AG10803 (cell line): Measurements from ENCODE around the gene SMIM38.

Experiments
- DNase-seq: peaks from one replicate; pipeline ENCODE4 v3.0.0; 2010; ENCODE audit warnings: low read depth
- H3K4me3 ChIP-seq: 2 replicates; pipeline ENCODE4 v1.5.1; 2011; ENCODE audit warnings: mild to moderate bottlenecking, low read length, control low read depth
- TF ChIP-seq, protein P1 (sequence below): conservative IDR thresholded peaks from 2 replicates; pipeline ENCODE4 v1.5.1; 2011; ENCODE audit warnings: mild to moderate bottlenecking, low read length, control low read depth, inconsistent platforms

Gene SMIM38

DNA sequence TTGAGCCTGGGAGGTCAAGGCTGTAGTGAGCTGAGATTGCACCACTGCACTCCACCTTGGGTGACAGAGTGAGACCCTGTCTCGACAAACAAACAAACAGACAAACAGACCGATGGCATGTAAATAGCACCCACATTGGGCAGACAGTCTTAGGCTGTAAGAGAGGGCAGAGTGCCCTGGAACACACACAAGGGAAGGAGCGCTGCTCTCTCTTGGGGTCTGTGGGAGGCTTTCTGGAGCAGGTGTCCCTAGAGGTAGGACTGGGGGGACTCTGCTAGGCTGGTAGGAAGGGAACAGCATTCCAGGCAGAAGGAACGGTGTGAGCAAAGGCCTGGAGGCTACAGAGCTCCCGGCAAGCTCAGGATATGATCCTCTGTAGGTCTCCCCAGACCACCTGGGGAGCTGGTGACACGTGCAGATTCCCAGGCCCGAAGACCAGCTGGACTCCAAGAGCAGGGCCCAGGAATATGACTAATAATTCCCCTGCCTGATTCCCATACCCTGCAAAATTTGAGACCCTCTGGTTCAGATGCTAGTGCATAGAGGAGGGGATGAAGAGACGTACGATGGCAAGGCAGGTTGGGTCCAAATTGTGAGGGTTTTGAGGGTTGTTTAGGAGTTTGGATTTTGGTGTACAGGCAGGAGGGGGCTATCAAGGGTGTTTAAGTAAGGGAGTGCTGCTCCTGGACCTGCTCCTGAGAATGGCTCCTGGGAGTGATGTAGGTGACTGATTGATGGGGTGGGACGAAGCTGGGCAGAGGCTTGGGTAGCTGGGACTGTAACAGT lies 11.6 kb downstream of the SMIM38 start:
- no peak for DNase-seq
- no peak overlapping the region for H3K4me3 ChIP-seq
- TF ChIP-seq, protein P1, sequence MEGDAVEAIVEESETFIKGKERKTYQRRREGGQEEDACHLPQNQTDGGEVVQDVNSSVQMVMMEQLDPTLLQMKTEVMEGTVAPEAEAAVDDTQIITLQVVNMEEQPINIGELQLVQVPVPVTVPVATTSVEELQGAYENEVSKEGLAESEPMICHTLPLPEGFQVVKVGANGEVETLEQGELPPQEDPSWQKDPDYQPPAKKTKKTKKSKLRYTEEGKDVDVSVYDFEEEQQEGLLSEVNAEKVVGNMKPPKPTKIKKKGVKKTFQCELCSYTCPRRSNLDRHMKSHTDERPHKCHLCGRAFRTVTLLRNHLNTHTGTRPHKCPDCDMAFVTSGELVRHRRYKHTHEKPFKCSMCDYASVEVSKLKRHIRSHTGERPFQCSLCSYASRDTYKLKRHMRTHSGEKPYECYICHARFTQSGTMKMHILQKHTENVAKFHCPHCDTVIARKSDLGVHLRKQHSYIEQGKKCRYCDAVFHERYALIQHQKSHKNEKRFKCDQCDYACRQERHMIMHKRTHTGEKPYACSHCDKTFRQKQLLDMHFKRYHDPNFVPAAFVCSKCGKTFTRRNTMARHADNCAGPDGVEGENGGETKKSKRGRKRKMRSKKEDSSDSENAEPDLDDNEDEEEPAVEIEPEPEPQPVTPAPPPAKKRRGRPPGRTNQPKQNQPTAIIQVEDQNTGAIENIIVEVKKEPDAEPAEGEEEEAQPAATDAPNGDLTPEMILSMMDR = no peak

DNA sequence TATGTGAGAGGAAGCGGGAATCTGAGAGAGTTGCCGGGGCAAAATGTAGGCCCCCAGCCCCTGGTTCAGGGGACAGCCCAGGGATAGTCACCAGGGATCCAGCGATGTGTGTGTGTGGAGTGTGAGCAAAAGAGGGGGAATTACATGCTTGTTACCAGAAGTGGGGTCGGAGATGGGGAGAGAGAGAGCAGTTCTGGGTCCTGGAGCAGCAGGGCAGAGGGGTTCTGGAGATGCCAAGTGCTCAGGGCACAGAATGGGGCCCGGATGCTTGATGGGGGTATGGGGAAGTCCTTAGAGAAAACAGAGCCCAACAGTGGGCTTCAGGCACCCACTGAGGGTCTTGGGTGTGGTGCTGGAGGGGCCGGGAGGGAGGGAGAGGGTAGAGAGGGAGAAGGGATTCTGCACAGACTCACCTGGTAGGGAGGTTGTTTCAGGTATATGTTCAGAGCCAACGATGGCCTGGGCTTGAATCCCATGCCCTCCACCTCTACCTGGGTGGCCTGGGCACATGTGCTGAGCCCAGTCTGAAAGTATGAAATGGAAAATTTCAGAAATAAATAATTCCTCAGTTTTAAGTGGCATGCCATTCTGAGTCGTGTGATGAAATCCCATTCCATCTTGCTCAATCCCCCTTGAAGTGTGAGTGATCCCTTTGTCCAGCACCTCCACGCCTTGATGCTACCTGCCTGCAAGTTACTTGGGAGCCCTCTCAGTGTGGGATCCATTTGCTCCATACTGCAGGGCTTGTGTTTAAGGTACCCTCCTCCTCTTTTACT lies 12.4 kb downstream of the SMIM38 start:
- no peak overlapping the region for H3K4me3 ChIP-seq
- TF ChIP-seq, protein P1 = no peak

DNA sequence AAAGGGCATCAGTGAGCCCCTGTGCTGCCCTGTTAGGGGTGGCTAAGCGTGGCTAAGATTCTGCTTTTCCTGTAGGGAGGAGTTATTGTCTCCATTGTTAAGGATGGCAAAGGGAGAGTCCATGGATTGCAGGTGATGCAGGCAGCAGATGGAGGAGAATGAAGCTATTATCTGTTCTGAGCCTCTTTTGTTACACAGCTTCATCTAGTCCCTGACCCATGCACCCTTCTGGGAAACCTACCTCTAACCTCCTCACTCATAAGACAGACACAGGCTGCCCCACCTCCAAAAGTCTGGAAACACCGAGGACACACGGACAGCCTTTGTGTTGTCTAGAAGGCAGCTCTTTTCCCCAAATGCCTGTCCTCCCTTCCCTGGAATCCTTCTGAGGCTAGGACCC lies 13.7 kb downstream of the SMIM38 start:
- TF ChIP-seq, protein P1 = no peak
- no peak overlapping the region for H3K4me3 ChIP-seq
- no peak for DNase-seq

More for the DNA sequence above, 12.4 kb downstream of the SMIM38 start:
- DNase-seq = peak; percentile 48

DNA sequence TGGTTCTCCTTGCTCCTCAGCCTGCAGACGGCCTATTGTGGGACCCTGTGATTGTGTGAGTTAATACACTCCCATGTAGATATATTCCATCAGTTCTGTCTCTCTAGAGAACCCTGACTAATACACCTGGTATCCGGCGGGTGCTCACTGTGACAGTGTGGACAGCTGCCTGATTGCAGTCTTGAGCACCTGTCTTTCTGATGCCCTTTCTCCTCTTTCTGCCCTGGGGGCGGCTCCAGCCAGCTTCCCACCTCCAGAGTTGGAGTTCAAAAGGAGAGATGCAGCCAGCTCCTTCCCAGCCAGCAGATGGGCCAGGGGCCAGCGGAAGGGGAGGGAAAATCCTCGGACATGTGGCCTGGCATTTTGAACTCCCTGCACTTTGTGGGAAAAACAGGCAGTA lies 15.0 kb downstream of the SMIM38 start:
- TF ChIP-seq, protein P1 = no peak
- no peak for DNase-seq
- H3K4me3 ChIP-seq = no peak overlapping the region

DNA sequence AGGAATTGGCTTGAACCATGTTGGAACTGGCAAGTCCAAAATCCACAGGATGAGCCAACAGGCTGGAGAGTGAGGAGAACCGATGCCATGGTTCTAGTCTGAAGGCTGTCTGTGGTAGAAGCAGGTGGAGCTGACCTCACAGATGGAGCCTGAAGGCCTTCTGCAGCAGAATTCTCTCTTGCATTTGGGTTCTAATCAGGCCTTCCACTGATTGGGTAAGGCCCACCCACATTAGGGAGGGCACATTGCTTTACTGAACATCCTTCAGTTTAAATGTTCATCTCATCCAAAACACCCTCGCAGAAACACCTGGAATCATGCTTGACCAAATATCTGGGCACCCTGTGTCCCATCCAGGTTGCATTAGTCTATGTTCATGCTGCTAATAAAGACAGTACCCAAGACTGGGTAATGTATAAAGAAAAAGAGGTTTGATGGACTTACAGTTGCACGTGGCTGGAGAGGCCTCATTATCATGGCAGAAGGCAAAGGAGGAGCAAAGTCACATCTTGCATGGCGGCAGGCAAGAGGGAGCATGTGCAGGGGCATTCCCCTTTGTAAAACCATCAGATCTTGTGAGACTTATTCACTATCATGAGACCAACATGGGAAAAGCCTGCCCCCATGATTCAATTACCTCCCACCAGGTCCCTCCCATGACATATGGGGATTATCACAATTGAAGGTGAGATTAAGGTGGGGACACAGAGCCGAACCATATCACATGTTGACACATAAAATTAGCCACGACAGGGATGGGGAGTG lies 15.9 kb downstream of the SMIM38 start:
- no peak for DNase-seq
- TF ChIP-seq, protein P1 = no peak
- no peak overlapping the region for H3K4me3 ChIP-seq

DNA sequence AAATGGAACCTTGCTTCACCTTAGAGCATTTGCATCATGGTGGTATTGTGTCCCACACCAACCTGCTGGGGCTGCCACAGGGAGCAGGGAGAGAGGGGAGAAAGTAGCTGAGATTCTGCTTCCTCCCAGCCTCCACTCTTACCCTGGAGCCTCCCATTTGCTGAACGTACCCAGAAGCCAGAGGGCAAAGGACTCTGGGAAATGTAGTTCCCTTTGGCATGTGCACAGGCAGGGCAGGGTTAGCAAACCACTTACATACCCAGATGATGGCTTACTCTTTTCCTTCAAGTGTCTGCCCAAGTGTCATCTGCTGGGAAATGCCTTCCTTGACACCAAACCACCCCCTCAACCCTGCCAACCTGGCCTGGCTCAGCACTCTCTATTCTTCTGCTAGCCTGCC lies 16.9 kb downstream of the SMIM38 start:
- DNase-seq = peak; percentile 14
- no peak overlapping the region for H3K4me3 ChIP-seq
- TF ChIP-seq, protein P1 = no peak
